Activated CD4-positive, alpha-beta T cell treated with anti-CD3 and anti-CD28 coated beads, Interleukin-2, amount 50 U/mL, for 16 hours (primary cell): ENCODE data around the gene BLTP2.
"Not testable (repeated sequence)": the region's sequence is repeated elsewhere in the genome, so short reads cannot be mapped to it uniquely, and the experiment has no call there.

Experiments
- DNase-seq: peaks from one replicate; pipeline ENCODE4 v3.0.0-alpha.2; 2020

BLTP2 gene

DNA sequence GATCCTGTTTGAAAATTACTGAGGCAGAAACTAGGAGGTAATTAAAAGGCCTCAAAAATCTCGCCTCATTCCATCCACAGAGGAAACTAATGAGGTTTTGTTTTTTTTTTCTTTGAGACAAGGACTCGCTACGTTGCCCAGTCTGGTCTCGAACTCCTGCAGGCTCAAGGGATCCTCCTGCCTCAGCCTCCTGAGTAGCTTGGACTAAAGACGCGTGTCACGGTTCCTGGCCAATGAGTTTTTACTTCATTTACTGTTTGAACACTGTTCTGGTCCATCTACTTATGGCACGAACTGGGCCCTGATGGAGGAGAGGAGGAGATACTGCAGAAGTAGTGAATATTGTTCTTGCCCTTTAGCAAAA lies 600 bp upstream of the BLTP2 start:
- DNase-seq = no peak

DNA sequence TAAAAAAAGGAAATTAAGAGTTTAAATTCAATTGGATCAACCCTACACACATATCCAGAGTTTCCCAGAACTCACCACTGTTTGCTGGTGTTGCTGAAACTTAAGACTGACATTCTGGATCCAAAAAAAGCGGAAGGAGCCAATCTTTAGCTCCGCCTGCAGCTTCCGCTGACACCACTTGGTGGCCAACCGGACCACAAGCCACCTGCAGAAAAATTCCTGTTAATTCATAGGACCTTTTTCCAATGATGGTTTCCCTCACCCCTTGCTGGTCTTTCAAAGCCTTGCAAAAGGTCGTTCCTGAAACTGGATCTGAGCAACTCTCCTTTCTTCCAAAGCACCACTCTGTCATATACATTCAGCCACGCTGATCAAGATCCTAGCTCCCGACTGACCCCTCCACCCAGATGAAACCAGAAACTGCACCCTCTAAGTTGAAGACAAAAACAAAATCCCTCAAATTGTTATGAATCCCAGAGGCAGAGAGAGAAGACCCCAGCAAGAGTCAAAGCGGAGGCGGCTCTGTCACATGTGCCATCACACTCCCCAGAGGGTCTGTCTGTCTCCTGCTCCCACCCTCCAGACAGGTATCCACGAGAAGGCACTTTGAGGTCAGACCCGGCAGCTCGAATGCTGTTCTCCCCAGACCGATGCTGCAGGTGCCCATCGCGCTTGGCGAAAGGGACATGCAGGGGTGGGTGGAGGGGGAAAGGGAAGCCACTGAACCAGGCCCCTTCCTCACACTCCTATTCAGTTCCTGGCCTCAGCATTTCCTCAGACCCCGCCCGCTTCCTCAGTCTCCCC lies 773 bp downstream of the BLTP2 start:
- DNase-seq = peak; percentile 50

DNA sequence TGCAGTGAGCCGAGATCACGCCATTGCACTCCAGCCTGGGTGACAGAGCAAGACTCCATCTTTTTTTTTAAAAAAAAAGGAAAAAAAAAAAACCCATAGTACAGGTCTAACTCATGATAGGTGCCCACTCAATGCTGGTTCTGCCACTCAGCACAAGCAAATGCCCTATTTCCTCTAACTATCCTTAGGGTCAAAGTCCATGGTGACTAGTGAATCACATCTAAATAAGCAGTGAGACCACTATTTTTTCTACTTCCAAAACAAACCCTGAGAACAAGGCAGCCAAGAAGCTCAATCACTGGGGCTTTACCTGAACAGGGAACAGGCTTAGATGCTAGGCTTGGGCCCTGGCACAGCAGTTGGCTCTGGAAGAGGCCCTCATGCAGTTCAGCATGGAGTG lies 3.4 kb downstream of the BLTP2 start:
- DNase-seq = no peak

DNA sequence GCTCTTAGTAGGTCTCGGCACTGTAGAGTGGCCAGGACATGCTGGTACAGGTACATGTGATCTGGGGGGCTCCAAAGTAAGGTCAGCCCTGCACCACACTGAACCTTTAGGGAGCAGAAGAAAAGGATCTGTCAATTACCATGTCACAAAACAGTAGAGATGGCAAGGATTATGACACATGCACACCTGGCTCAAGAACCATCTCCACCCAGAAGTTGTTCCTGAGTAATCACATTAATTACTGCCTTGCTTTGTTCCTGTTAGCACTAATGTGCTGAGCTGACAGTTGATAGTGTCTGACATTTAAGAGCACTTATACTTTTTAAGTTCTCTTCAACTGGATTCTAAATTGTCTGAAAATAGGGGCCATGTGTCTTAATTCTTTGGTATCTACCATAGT lies 9.5 kb downstream of the BLTP2 start:
- no peak for DNase-seq

DNA sequence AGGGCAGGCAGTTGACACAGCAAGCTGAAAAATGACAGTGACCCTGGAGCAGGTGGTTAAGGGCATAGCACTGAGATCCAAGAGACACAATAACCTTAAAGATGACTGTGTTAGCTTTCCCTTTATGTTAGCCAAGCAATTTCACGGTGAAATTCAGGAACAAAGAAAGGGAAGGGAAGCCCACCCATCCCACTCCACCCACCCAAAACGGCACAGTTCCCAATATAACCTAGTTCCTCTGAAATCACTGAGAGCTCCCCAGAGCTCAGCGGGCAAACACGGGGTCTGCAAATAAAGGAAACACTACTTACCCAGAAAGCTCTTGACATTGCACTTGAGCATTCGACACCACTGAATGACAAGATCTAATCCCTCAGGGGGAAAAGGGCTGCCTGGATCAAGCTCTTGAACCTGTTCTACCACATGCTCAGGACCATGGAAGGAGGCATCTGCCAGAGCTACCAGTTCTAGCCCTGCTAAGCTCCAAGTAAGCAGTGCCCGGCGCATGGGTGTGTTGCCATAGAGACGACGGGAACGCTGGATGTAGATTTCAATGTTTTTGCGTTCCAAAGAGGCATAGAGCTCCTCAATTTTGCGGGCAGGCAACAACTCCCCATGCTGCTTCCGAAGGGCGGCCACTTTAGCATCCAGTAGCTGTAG lies 10.6 kb downstream of the BLTP2 start:
- DNase-seq = no peak

DNA sequence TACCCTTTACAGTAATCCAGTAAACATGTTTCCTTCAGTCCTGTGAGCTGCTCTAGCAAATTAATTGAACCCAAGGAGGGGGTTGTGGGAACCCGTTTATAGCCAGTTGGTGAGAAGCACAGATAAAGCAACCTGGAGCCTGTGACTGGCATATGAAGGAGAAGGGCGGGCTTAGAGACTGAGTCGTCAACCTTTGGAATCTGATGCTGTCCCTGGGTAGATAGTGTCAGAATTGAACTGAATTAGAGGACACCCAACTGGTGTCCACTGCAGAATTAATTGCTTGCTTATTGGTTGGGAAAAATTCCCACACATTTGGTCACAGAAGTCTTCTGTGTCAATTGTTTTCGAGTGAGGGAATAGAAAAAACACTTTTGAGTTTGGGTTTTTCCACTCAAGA lies 18.1 kb downstream of the BLTP2 start:
- DNase-seq = no peak

DNA sequence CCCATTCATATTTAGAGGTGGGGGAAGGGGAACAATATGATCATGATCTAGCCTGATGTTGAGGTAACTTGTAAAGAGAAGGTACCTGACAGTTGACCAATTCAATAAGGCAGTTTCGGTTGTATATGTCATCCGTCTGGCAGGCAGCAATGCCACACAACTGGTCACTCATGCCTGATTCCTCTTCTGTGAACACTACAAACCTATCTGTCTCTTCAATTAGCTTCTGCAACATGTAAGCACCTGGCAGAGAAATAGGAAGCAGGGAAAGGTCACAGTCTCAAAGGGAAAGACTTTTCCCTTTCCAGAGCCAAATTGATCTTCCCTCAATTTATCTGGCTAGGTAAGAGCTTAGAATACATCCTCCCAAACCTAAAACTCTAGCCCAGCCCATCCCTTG lies 20.8 kb downstream of the BLTP2 start:
- DNase-seq = no peak

DNA sequence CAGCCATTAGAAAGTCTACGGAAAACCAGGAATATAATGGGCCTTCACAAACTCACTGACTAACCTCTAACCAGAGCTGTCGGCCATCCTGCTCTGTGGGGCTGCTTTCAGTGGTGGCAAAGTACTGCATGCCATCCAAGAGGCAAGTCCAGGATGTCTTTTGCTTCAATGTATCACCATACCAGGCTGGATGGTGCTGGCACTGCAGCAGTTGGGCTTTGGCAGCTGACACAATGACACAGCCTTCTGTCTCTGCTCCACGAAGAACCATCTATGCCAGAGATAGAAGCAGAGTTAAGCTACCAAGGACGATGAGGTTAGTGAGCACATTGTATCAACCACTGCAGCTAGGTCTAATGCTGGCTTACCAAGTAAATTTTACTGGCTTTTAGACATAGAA lies 21.3 kb downstream of the BLTP2 start:
- no peak for DNase-seq

DNA sequence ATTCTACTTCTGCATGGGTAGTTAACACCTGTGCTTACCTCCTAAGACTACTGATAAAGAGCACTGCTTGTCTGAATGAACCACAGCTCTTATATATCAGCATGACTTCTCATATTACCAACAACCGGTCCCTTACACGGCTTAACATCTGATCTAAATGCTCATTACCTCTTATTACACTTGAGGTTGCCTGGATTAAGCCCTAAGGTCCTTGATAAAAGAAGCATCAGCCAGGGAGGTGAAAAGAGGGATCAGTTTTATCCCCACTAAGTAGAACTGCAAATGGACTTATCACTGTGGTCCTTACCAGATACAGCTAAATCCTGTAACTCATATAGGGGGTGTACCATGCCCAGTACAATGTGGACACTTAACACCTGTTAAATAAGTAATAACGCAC lies 22.8 kb downstream of the BLTP2 start:
- DNase-seq = no peak

DNA sequence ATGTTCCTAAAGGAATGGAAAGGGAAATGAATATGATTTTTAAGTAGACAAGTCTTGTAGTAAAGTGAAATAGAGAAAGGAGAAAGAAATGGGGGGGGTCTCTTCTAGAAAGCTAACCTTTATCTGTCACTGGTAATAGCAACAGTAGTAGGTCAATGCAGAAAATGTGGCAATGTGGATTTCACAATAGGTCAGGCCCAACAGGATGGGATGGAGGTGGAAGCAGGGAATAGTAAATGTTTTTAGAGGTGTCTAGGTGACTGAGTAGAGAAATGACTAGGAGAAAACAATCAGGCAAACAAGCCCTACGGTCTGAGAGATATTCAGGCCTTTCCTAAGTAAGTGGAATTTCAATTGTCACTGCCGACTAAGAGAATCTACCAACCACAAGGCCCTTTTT lies 24.9 kb downstream of the BLTP2 start:
- no peak for DNase-seq

DNA sequence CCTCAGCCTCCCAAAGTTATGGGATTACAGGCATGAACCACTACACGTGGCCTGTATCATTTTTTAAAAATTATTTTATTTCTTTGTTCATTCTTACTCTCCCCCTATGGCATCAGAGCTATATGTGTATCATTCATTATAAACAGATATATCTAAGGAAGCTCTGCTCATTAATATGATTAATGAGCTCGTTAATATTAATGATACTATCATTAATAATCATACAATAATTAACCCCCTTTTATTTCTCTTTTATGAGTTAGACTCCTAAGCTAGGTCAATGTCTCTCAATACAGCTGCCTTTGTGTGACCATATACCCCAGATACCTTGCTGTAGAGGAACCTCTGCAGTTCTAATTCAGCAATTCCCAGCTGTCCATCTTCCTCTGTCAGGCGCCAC lies 26.5 kb downstream of the BLTP2 start:
- no peak for DNase-seq

DNA sequence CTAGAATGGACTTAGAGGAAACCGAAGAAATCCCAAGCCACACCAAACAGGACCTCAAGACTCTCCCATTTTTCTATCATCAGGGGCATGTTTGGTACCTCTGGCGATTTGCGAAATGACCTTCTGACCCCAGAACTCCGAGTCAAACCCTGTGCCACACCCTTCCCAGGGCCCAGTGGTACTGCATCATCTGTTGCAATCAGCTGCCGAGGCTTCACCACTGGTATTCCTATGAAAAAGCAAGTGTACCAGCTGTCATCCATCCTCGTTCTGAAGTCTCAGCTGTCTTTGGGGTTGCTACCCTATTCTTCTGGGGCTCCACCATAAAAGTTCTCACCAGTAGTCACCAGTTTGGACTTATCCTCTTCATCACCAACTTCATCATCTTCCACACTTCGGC lies 28.7 kb downstream of the BLTP2 start:
- DNase-seq = no peak

DNA sequence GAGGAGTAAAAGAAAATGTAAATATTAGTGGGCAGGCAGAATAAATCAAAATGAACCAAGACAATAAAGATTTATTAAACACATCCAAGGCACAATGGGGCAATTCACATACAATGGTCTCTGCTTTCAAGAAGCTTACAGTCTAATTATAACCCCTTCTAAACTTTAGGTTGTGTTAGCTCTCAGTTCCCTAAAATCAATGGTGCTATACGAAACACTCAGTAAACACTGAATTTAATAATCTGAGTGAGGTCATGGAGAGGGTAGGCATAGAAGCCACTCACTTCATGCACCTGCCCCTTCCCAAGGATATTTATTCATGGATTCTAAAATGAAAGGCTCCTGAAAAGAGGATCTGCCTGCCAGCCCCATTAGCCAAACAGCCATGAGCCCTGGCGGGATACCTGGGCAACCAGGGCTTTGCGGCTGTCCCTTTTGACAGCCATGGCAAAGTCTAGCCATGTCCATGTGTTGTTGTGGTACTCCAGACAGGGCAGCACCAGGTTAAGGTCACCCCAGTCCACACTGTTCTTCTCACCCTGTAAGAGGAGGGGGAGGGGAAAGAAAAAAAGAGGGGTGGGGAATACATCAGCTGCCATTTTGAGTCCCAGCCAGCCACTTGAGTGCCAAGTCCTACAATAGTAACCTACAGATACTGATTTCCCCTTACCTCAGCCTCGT lies 29.6 kb downstream of the BLTP2 start:
- DNase-seq = no peak

DNA sequence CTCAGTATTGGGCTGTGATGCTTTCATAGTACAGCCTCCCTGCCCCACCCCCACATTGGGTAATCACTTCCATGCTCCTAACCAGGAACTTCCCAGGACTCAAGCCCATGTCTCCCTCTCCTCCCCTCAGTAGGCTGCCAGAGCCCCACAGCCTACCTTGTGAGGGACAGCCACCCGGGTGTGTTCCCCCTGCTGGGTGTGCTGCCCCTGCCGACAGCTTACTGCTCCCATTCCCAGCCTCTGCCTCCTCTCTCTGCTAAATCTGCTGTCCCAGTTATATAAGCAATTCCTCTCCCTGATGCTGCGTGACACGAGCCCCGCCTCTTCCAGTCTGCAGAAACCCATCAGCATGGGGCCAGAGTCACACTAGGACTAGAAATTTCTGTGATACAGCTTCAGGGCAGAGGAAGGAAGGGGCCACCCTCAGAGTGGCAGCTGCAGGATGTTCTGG lies 31.0 kb downstream of the BLTP2 start, which contains the start of gene RSKR:
Gene RSKR, minus strand, starts transcription at position 255 of the 451 bp plus-strand sequence. Its CDS starts 24 bp downstream, at position 231.
- no peak for DNase-seq

DNA sequence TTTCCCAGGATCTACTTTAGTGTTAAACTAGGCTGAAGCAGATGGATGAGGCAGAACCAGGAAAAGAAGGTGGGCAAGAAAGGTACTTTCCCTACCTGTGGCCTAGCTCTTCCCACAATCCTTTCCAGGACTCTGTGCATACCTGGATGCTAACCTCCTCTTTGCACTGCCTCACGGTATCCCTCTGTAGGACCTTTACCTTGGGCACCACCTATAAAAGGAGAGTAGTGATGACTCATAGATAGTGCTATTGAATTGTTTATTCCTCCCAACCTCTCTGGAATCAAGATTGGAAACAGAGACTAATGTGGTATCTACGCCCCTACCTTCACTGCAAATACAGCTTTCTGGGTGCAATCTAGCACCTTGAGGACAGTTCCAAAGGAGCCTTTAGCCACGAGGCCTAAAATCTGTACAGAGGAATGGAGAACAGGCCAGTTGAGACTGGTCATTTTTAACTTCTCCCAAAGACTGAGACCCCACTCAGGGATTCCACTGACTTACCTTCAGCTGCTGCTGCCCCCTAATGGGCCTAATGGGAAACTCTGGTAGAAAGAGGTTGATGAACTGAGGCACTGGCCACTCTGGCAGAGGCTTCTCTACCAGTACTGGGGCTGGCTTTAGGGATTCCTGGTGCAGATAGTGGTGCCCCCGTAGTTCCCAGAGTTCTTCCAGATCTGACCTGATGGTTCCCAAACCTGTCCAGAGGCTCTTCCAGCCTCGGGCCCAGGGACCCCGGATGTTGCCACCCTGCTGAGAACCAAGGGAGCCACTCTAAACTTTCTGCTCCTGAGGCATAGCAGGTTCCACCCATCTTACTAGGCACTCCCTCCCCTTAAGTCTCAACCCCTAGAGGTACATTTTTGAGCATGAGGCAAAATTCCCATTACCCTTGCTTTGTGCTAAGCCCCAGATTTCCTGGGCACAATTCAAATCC lies 31.8 kb downstream of the BLTP2 start:
- peak; percentile 43 for DNase-seq

DNA sequence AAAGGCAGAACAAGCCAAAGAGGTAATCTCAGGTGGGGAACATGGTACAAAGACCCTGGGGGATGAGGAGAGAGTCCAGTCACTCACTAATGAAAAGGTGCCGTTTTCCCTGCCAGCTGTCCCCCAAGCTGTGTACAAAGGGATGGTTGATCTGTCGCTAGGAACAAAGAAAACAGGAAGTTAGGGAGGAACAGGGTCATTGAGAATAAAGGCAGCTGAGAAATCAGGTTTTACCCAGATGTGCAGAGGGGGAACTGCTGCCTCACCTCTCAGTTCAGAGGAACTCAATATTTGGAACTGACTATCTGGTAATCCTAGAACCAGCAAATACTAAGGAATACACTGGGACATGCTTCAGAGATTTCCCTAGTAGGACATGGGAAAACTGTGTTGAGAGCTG lies 32.4 kb downstream of the BLTP2 start:
- no peak for DNase-seq

DNA sequence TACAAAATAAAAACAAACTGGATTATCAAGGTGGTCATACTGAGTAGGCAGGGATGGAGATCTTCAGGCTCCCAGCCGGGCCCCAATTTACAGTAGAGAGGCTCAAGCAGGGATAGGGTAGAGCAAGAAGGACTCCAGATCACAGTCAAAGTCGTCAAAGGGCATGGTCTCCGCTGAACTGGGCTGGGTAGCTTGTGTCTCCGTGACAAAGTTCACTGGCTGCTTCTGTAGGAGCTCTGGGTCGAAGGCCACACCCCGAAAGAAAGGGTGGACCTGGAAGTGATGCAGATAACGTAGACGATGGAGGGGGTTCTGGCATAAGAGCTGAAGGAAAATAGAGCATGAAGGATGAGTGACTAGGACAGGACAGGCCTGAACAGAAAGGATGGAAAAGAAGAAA lies 34.6 kb downstream of the BLTP2 start:
- no peak for DNase-seq

DNA sequence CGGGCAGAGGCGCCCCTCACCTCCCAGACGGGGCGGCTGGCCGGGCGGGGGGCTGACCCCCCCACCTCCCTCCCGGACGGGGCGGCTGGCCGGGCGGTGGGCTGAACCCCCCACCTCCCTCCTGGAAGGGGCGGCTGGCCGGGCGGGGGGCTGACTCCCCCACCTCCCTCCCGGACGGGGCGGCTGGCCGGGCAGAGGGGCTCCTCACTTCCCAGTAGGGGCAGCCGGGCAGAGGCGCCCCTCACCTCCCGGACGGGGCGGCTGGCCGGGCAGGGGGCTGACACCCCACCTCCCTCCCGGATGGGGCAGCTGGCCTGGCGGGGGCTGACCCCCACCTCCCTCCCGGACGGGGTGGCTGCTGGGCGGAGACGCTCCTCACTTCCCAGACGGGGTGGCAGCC lies 40.9 kb downstream of the BLTP2 start:
- DNase-seq = not testable (repeated sequence)

DNA sequence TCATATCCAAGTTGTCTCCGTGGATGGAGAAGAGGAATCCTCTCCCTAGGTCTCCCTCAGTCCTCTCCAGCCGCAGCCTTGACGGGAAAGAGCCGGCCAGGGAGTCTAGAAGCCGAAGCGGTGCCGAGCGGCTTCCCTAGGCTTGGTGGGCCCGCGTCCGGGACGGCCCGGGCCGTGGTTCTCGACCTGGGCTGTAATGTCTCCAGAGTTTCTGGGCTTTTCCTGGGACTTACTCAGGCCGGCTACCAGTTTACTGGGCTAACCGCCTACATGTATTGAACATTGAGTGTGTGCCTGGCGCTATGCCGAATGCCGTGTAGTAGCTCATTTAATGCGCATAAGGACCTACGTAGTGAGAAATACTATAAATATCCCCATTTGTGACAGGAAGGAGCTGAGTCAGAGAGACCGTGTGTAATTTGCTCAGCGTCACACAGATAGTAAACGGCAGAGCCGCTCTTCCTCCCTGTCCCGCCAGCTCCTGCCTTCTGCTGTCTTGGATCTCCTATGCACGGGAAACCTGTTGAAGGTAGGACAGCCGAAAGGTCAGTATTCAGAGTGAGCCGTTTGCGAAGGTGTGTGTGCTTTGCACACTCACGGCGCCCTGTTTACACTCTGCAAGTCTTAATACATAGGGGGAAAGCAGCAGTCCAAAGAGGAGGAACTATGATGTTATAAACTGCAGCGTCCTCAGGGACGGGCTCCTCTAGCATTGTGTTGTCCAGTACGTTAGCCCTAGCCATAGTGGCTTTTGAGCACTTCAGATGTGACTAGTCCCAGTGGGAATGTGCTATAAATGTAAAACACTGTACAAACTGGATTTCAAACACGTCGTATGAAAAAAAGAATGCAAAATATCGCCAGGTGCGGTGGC lies 45.4 kb downstream of the BLTP2 start:
- peak; percentile 76 for DNase-seq

DNA sequence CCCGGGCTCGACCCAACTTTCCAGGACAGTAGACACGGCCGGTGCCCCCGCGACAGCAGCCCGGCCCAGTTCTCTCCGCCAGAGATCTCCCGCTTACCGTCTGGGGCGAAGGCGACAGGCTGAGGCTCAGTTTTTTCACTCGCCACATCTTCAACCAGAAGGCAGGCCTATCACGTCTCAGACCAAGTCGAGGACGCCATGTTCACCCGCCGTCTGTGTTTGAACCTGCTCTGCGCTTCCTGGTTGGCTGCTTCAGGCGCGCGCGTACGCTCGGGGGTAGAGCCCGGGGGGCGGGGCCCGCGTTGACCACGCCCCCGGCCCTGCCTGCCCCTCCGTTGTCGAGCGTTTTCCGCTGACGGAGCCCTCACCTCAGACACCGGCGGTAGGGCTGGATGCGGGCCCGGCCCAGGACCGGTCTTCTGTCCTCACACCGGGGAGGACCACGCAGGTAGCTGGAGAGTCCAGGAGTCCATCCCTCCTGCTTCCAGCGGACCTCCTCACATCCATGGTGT lies 46.1 kb downstream of the BLTP2 start, which contains the start of gene SPAG5:
Gene SPAG5, minus strand, starts transcription at position 227 of the 512 bp plus-strand sequence. Its CDS starts 79 bp downstream, at position 148.
- peak; percentile 95 for DNase-seq

DNA sequence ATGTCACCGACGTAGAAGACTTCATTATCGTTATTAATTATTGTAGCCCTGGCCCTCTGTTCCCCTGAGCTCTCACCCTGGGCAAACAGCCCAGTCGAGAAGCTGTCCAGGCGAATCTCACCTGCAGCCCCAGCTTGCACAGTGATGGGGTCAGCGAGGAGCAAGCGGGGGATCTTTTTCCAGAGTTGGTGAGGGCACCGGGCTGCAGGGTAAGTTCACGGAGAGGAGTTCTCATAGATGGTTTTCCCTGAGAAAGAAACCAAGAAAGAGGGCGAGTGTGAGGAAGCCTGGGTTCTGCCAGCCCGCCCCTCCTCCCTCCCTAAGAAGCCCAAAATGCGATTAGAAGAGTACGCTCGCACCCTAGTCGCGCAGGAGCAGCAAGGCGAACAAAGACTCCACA lies 46.6 kb downstream of the BLTP2 start:
- DNase-seq = no peak
